ENCODE results near the gene GJA3. TPM values are rescaled to one million over a fixed set of nuclear protein-coding genes. Genes with fewer than 3 reads are reported as not detected.

The GJA3 gene
- polyA plus RNA-seq, 1 donor from 2014 or later, result 0.33 TPM

Other genes with a start within 250 kb of the GJA3 start
- gene ZMYM2, start 202.3 kb downstream of the GJA3 start, polyA plus RNA-seq, result 11.1 TPM
- not detected for gene GJB2, start 31.9 kb upstream of the GJA3 start, polyA plus RNA-seq
- gene GJB6, start 71.3 kb upstream of the GJA3 start, polyA plus RNA-seq, result not detected

Data from IgD-negative memory B cell (primary cell).